HK-2 (cell line): ENCODE results near the gene ORM2.
"Not testable (repeated sequence)": the region's sequence is repeated elsewhere in the genome, so short reads cannot be mapped to it uniquely, and the experiment has no call there.

Experiments used
- DNase-seq: peaks from one replicate; pipeline ENCODE4 v3.0.0-alpha.2; 2018; ENCODE audit not compliant: unreplicated experiment

Gene ORM2

GRCh38 chr9:114332474-114333040 is 2.9 kb downstream of the ORM2 start:
- DNase-seq = not testable (repeated sequence)

- DNase-seq = not testable (repeated sequence)
Observed at GRCh38 chr9:114333718-114334117, 4.0 kb downstream of the ORM2 start.

- DNase-seq = no peak
Observed at GRCh38 chr9:114334490-114334889, 4.8 kb downstream of the ORM2 start.

- no peak for DNase-seq
Observed at GRCh38 chr9:114335745-114336144, 6.1 kb downstream of the ORM2 start.

- DNase-seq = no peak
Observed at GRCh38 chr9:114336157-114336556, 6.5 kb downstream of the ORM2 start.

GRCh38 chr9:114336699-114337395 is 7.2 kb downstream of the ORM2 start:
- DNase-seq = no peak

- no peak for DNase-seq
Observed at GRCh38 chr9:114338187-114338586, 8.5 kb downstream of the ORM2 start.

GRCh38 chr9:114339130-114339908 is 9.7 kb downstream of the ORM2 start:
- DNase-seq = peak; percentile 65

GRCh38 chr9:114341152-114341830 is 11.6 kb downstream of the ORM2 start:
- DNase-seq = no peak

GRCh38 chr9:114341991-114342390 is 12.3 kb downstream of the ORM2 start:
- no peak for DNase-seq

GRCh38 chr9:114342755-114343440 is 13.2 kb downstream of the ORM2 start:
- no peak for DNase-seq

- no peak for DNase-seq
Observed at GRCh38 chr9:114343471-114344187, 14.0 kb downstream of the ORM2 start.

- no peak for DNase-seq
Observed at GRCh38 chr9:114344188-114344566, 14.5 kb downstream of the ORM2 start.

- no peak for DNase-seq
Observed at GRCh38 chr9:114344692-114345091, 15.0 kb downstream of the ORM2 start.

GRCh38 chr9:114345493-114346065 is 15.9 kb downstream of the ORM2 start:
- no peak for DNase-seq

- DNase-seq = no peak
Observed at GRCh38 chr9:114346146-114346545, 16.5 kb downstream of the ORM2 start.

GRCh38 chr9:114347675-114348074 is 18.0 kb downstream of the ORM2 start:
- DNase-seq = no peak

- DNase-seq = no peak
Observed at GRCh38 chr9:114348261-114348905, 18.7 kb downstream of the ORM2 start.

GRCh38 chr9:114348906-114349482 is 19.3 kb downstream of the ORM2 start:
- peak; percentile 98 for DNase-seq
